GM20000 (cell line): ENCODE results near the gene TAS1R3.

Experiments
- DNase-seq: peaks from one replicate; pipeline ENCODE4 v3.0.0; 2012; ENCODE audit warnings: low spot score
- CTCF ChIP-seq: IDR thresholded peaks from 2 replicates; pipeline ENCODE4 v1.5.1; 2012; ENCODE audit warnings: mild to moderate bottlenecking, control low read depth; ENCODE audit errors: extremely low read depth, missing control alignments

The TAS1R3 gene

GRCh38 chr1:1297802-1298424, 33.2 kb upstream of the TAS1R3 start:
- DNase-seq = no peak
- TF ChIP-seq CTCF = no peak

DNA sequence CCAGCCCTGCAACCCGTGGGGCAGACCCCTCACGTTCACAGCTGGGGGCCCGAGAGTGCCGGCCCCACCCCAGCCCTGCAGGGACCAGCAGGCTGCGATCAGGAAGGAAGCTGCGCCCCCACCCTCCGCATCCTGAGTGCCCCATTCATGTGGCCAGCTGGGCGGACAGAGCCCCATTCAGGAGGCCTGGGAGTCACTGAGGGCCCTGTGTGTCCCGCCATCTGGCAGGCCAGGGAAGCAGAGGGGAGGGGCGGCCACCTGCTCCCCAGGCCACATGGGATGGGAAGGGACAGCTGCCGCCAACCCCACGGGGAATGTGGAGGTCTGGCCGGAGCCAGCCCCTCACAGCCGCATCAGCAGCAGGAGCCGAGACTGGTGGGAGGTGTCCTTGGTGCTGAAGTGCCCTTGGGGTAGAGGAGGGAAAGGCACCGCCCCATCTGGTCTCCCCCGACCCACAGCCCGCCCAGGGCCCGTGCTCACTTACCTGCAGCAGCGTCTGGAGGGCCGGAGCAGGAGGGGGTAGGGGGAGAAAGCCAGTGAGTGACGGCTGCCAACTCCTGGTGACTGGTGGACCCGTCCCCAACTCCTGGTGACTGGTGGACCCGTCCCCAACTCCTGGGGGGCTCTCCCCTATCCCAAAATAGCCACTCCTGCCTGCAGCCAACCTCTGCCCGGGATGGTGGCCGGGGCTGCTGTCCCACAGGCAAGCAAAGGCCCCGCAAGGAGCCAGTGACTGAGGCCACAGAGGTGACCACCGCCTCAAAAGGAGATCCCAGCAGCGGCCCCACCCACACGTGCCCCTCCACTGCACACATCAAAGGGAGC, 32.0 kb upstream of the TAS1R3 start:
- no peak for DNase-seq
- TF ChIP-seq CTCF = no peak

DNA sequence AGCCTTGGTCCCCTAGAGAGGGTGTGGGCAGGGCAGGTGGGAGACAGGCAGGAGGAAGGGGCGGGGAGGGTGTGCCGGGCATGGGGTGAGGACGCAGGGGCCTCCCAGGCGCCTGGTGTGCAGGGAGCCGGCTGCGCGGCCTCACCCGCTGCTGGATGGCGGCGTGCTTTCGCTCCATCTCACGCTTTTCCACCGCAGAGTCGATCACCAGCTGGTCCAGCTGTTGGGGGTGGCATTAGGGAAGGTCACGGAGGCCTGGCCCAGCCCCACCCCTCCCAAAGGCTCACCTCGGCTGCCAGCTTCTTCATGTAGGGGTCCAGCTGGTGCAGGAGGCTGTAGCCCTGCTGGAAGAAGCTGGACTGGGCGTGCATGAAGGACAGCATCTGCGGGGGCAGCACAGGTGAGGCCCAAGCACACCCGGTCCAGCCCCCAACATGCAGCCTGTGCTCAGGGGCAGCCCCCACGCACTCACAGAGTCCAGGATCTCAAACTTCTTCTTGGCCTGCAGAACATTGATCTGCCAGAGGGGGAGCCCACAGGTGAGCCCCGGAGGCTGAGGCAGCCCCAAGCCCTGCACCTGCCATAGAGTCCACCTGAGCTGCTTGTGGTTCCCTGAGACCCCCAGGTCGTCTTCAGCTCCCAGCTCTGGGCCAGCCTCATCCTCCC, 31.3 kb upstream of the TAS1R3 start:
- DNase-seq = peak; percentile 76
- peak; percentile 26 for TF ChIP-seq CTCF

- TF ChIP-seq CTCF = no peak
- DNase-seq = no peak
Observed at GRCh38 chr1:1300352-1300739, 30.7 kb upstream of the TAS1R3 start.

DNA sequence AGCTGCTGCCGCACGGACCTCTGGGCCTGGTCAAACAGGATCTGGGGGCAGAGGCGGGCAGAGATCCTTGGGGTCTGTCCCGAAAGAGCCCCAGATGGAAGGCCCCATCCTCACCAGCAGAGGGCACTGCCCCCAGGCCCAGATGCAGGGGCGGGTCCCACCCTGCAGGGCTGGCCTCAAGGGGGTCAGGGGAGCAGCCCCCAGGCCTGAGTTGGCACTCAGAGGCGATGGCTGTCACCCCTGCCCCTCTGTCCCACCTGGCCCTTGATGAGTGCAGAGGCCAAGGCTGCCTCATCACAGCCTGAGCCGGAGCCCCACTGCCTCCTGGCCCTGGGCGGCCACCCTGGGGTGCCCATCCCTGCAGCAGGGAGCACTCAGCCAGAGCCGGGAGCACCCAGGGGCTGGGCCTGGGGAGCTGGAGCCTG, 29.1 kb upstream of the TAS1R3 start:
- DNase-seq = no peak
- TF ChIP-seq CTCF = peak; percentile 23

DNA sequence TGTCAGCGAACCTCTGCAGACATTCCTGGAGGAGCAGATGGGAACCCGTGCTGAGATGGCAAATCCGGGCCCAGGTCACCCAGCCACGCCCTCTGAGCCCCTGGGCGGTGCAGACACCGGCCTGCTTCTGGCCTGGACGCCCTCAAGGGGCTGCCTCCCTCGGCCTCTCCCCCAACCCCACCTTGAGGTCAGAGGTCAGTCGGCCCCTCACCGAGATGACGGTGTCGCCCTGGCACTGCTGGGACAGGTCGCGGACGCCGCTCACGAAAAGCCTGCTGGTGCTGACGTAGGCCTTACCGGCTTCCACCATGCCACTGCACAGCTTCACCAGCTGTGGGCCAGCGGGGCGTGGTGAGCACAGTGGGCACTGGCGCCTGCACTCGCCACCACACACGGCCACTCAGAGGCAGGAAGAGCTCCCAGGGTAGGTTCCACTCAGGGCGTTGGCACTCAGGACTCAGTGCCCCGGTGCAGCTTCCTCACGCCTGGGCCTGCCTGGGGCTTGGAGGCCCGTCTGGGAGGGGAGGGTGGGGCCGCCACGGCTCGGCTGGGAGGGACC, 28.1 kb upstream of the TAS1R3 start:
- TF ChIP-seq CTCF = no peak
- no peak for DNase-seq

GRCh38 chr1:1303736-1304135, 27.3 kb upstream of the TAS1R3 start:
- no peak for TF ChIP-seq CTCF
- DNase-seq = no peak
